B cell (primary cell): ENCODE measurements around the gene MPEG1.

Experiments
- CTCF ChIP-seq: fragments of 200-600 bp; IDR thresholded peaks from one replicate; pipeline ENCODE4 v1.8.0; 2022; ENCODE audit warnings: antibody characterized with exemption, mild to moderate bottlenecking
- EZH2 ChIP-seq: IDR thresholded peaks from 2 replicates; pipeline ENCODE4 v1.6.1; 2012; ENCODE audit warnings: borderline replicate concordance, low read depth, mild to moderate bottlenecking, moderate library complexity, low read length; ENCODE audit not compliant: insufficient read depth, poor library complexity, severe bottlenecking

- TF ChIP-seq CTCF, result no peak
- no peak for TF ChIP-seq EZH2
Measured at GRCh38 chr11:59175091-59175501, 37.6 kb downstream of the MPEG1 start.
